A673 (cell line): ENCODE measurements around the gene CPNE5.

Source experiments
- EZH2 ChIP-seq: fragments of 200-600 bp; sonication (generic); IDR thresholded peaks from 2 replicates; pipeline ENCODE4 v1.6.1; 2017; ENCODE audit warnings: borderline replicate concordance, low read depth, mild to moderate bottlenecking, mixed read lengths, antibody characterized with exemption, low read length; ENCODE audit not compliant: poor library complexity, severe bottlenecking
- TF ChIP-seq, protein P1 (sequence below): fragments of 300-800, 200-600 bp; sonication (generic); conservative IDR thresholded peaks from 2 replicates; pipeline ENCODE4 v1.5.1; 2017; ENCODE audit warnings: low read depth, mild to moderate bottlenecking, antibody characterized with exemption, low read length, moderate library complexity, mixed read lengths

DNA sequence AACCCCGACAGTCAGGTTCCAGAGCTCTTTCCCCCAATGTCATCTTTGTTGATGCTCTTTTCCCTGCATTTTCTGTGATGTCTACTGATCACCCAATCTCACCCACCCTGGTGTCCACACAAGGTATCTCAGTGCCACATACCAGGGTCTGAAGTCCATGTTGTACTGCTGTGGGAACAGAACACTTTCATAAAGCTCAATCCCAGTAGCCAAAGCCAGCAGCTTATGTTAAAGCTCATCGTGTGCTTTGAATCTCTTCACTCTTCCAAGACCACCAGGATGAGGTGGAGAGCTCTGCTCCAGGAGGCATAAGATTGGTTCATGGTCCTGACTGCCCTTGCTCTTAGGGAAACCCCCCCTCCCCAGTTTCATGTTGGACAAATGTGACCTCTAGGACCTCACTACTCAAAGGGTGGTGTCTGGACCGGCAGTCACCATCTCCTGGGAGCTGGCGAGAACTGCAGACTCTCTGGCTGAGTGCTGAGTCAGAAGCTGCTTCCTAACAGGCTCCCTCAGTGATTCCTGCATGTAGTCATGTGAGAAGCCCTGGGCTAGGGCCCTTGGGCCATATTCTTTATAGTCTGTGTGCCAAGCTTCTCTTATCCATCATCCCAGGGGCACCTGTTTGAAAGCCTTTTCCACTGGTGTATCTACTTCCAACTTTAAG lies 13.4 kb upstream of the CPNE5 start:
- TF ChIP-seq, protein P1, sequence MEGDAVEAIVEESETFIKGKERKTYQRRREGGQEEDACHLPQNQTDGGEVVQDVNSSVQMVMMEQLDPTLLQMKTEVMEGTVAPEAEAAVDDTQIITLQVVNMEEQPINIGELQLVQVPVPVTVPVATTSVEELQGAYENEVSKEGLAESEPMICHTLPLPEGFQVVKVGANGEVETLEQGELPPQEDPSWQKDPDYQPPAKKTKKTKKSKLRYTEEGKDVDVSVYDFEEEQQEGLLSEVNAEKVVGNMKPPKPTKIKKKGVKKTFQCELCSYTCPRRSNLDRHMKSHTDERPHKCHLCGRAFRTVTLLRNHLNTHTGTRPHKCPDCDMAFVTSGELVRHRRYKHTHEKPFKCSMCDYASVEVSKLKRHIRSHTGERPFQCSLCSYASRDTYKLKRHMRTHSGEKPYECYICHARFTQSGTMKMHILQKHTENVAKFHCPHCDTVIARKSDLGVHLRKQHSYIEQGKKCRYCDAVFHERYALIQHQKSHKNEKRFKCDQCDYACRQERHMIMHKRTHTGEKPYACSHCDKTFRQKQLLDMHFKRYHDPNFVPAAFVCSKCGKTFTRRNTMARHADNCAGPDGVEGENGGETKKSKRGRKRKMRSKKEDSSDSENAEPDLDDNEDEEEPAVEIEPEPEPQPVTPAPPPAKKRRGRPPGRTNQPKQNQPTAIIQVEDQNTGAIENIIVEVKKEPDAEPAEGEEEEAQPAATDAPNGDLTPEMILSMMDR = no peak
- TF ChIP-seq EZH2 = no peak
